ENCODE data around the gene ISM2. TPM values are rescaled to one million over a fixed set of nuclear protein-coding genes. Genes with fewer than 3 reads are reported as not detected.

Gene ISM2
- total and polyA plus RNA-seq, 2 of the 13 experiments (the other 11 are each of a cell fraction or from before 2014, with no cell fraction given): 1.8 to 40.7 TPM

GRCh38 chr14:77485256-77485655 lies 13.4 kb downstream of the ISM2 start:
- H4K20me1 ChIP-seq (ENCODE audit: insufficient read depth, low read length): no peaks in the 10 kb centered on the region
- no peak overlapping the region for H3K4me3 ChIP-seq (replicated peaks in 1 of 3; ENCODE audit: insufficient read depth in 1 of 3, low read depth in 2 of 3, low read length in 3 of 3)
- POLR2A ChIA-PET: no interaction called here
- in situ Hi-C loops (cut with HindIII; ENCODE audit: extremely low pct_ligation_motif_present, low pct_unique_long_range_greater_than_20kb): no loop called here
- no TSS peak for BruUV-seq (replicated peaks)
- CTCF ChIA-PET (ENCODE audit: low intra/inter-chr PET ratio, low total read pairs): no interaction called here
- H3K36me3 ChIP-seq (replicated peaks in 1 of 2; ENCODE audit: control insufficient read depth in 1 of 2, insufficient read depth in 2 of 2, low read length in 2 of 2): peaks cover 26 to 35% of the 10 kb centered on the region in 2 experiments
- TF ChIP-seq ZNF687 (CRISPR knock-in tag; IDR thresholded peaks at IDR 0.05) (peak; percentile 26; the same call in 1 of the 2 replicates), ZNF512B (CRISPR knock-in tag; IDR thresholded peaks at IDR 0.05; ENCODE audit: borderline replicate concordance) (no peak), ZNF569 (CRISPR knock-in tag; IDR thresholded peaks at IDR 0.05; ENCODE audit: borderline replicate concordance) (no peak), ZBTB33 (CRISPR knock-in tag; IDR thresholded peaks at IDR 0.05) (peak; percentile 57; the same call in 1 of the 2 replicates)
- H3K4me1 ChIP-seq (ENCODE audit: insufficient read depth, low read length): no peaks in the 10 kb centered on the region
- ATAC-seq (peak; percentile 30), FAIRE-seq (no peak), DNase-seq (ENCODE audit: low spot score) (no peak)
- H3K27me3 ChIP-seq (ENCODE audit: control insufficient read depth in 1 of 2, insufficient read depth in 2 of 2, low read length in 2 of 2): no peaks in the 10 kb centered on the region
- no peaks in the 10 kb centered on the region for H3K9me3 ChIP-seq (ENCODE audit: low read length)
- intact Hi-C loops (cut with micrococcal nuclease; ENCODE audit: unreplicated experiment): no loop called here
- no peaks in the 10 kb centered on the region for H3K79me2 ChIP-seq (ENCODE audit: insufficient read depth, low read length)
- H3K9ac ChIP-seq (ENCODE audit: insufficient read depth, low read depth, low read length): no peak overlapping the region
- no peak overlapping the region for H3K27ac ChIP-seq (ENCODE audit: extremely low read length, insufficient read depth, low read length)
- 100% methylated on average over 2 of the region's 3 CpGs for WGBS (ENCODE audit: low lambda C conversion rate)
- no peak overlapping the region for H2AFZ ChIP-seq (ENCODE audit: low read length)
- H3K4me2 ChIP-seq (ENCODE audit: low read depth, low read length): no peak overlapping the region

Measured in HepG2 (cell line).